Neural progenitor cell (in vitro differentiated cells): ENCODE measurements around the gene IQGAP2. TPM values are rescaled to one million over a fixed set of nuclear protein-coding genes. Genes with fewer than 3 reads are reported as not detected.

Source experiments
- DNase-seq: peaks from one replicate; pipeline ENCODE4 v3.0.0-alpha.2; 2016; ENCODE audit warnings: low spot score
- H2AFZ ChIP-seq: fragments of 200-600 bp; sonication (generic); replicated peaks from 2 replicates; pipeline ENCODE4 v1.6.1; 2016; ENCODE audit warnings: antibody characterized with exemption
- H3F3A ChIP-seq: fragments of 200-600 bp; sonication (generic); 2 replicates; pipeline ENCODE4 v1.6.1; 2016; ENCODE audit warnings: antibody characterized with exemption, low read depth
- H3K27ac ChIP-seq: fragments of 200-600 bp; sonication (generic); 2 replicates; pipeline ENCODE4 v1.5.1; 2016; ENCODE audit warnings: mild to moderate bottlenecking
- H3K27me3 ChIP-seq: fragments of 200-600 bp; sonication (generic); 2 replicates; pipeline ENCODE4 v1.6.1; 2016; ENCODE audit warnings: mild to moderate bottlenecking, moderate library complexity
- H3K36me3 ChIP-seq: fragments of 200-600 bp; sonication (generic); 2 replicates; pipeline ENCODE4 v1.5.1; 2016
- H3K4me1 ChIP-seq: fragments of 200-600 bp; sonication (generic); 2 replicates; pipeline ENCODE4 v1.6.1; 2016; ENCODE audit warnings: mixed run types
- H3K4me2 ChIP-seq: fragments of 200-600 bp; sonication (generic); 2 replicates; pipeline ENCODE4 v1.6.1; 2016
- H3K4me3 ChIP-seq: fragments of 200-600 bp; sonication (generic); 2 replicates; pipeline ENCODE4 v1.5.1; 2016
- H3K79me2 ChIP-seq: fragments of 200-600 bp; sonication (generic); 2 replicates; pipeline ENCODE4 v1.6.1; 2016; ENCODE audit warnings: low read depth
- H3K9ac ChIP-seq: fragments of 200-600 bp; sonication (generic); 2 replicates; pipeline ENCODE4 v1.6.1; 2016
- H3K9me3 ChIP-seq: fragments of 200-600 bp; sonication (generic); 2 replicates; pipeline ENCODE4 v1.5.1; 2016; ENCODE audit warnings: low read depth
- H4K20me1 ChIP-seq: fragments of 200-600 bp; sonication (generic); 2 replicates; pipeline ENCODE4 v1.6.1; 2016; ENCODE audit warnings: low read depth
- H3K27ac Mint-ChIP-seq: 3 replicates; pipeline ENCODE4 v1.8.0; 2021; ENCODE audit warnings: mixed read lengths
- H3K27me3 Mint-ChIP-seq: 2 replicates; pipeline ENCODE4 v1.8.0; 2022; ENCODE audit warnings: low read depth, mild to moderate bottlenecking, inconsistent platforms, moderate library complexity, mixed read lengths; ENCODE audit not compliant: insufficient read depth
- H3K36me3 Mint-ChIP-seq: 3 replicates; pipeline ENCODE4 v1.8.0; 2021; ENCODE audit warnings: mixed read lengths
- H3K4me1 Mint-ChIP-seq: 3 replicates; pipeline ENCODE4 v1.8.0; 2021; ENCODE audit warnings: mixed read lengths
- H3K4me3 Mint-ChIP-seq: 3 replicates; pipeline ENCODE4 v1.8.0; 2021; ENCODE audit warnings: mild to moderate bottlenecking, moderate library complexity, mixed read lengths
- H3K9me3 Mint-ChIP-seq: 3 replicates; pipeline ENCODE4 v1.8.0; 2020; ENCODE audit warnings: mixed read lengths
- CTCF ChIP-seq: fragments of 200-600 bp; sonication (generic); IDR thresholded peaks from 2 replicates; pipeline ENCODE4 v1.5.1; 2017; ENCODE audit warnings: antibody characterized with exemption, mild to moderate bottlenecking
- EZH2 ChIP-seq: fragments of 200-600 bp; sonication (generic); IDR thresholded peaks from 2 replicates; pipeline ENCODE4 v1.6.1; 2017; ENCODE audit warnings: antibody characterized with exemption, mild to moderate bottlenecking, moderate library complexity
- EZH2phosphoT487 ChIP-seq: fragments of 200-600 bp; sonication (generic); IDR thresholded peaks from 2 replicates; pipeline ENCODE4 v1.6.1; 2017; ENCODE audit warnings: antibody characterized with exemption
- total RNA-seq: library from RNA; depleted of rRNA; stranded (reverse); fragments of >200 nt; gene quantifications from 2 replicates; pipeline ENCODE4 v1.2.3, GENCODE V29; 2015; ENCODE audit warnings: low replicate concordance

The IQGAP2 gene
- total RNA-seq, 1 donor from 2014 or later, result 37.7 TPM

- Histone ChIP-seq H3K79me2 (peaks cover 59% of the 10 kb centered on the region), H3K9ac (no peak overlapping the region), H3K36me3 (peaks cover 11% of the 10 kb centered on the region), H3F3A (no peaks in the 10 kb centered on the region), H4K20me1 (no peaks in the 10 kb centered on the region), H3K4me3 (no peak overlapping the region), H3K4me2 (no peak overlapping the region), H2AFZ (no peak overlapping the region), H3K9me3 (peaks cover 12% of the 10 kb centered on the region), H3K4me1 (no peaks in the 10 kb centered on the region), H3K27ac (no peak overlapping the region), H3K27me3 (no peaks in the 10 kb centered on the region)
- Mint-ChIP-seq H3K27me3 (no peaks in the 10 kb centered on the region), H3K36me3 (peaks cover 66% of the 10 kb centered on the region), H3K27ac (no peak overlapping the region), H3K4me1 (peaks cover 3% of the 10 kb centered on the region), H3K9me3 (peaks cover 29% of the 10 kb centered on the region), H3K4me3 (no peak overlapping the region)
- no peak for DNase-seq
- TF ChIP-seq CTCF, result no peak
- TF ChIP-seq EZH2phosphoT487, result no peak
- no peak for TF ChIP-seq EZH2
Measured at GRCh38 chr5:76728965-76729364, 325.9 kb downstream of the IQGAP2 start.

GRCh38 chr5:76729373-76730290 is 326.5 kb downstream of the IQGAP2 start:
- H3K36me3 ChIP-seq, result peaks cover 11% of the 10 kb centered on the region
- DNase-seq, result no peak
- H3K27ac Mint-ChIP-seq, result no peak overlapping the region
- H3K27me3 ChIP-seq, result no peaks in the 10 kb centered on the region
- H3K27ac ChIP-seq, result no peak overlapping the region
- H3K9me3 Mint-ChIP-seq, result peaks cover 29% of the 10 kb centered on the region
- no peaks in the 10 kb centered on the region for H4K20me1 ChIP-seq
- H3K36me3 Mint-ChIP-seq, result peaks cover 67% of the 10 kb centered on the region
- no peak overlapping the region for H3K9ac ChIP-seq
- H3K4me3 Mint-ChIP-seq, result no peak overlapping the region
- H3K79me2 ChIP-seq, result peaks cover 52% of the 10 kb centered on the region
- no peak overlapping the region for H3K4me2 ChIP-seq
- H3F3A ChIP-seq, result no peaks in the 10 kb centered on the region
- no peak overlapping the region for H2AFZ ChIP-seq
- H3K4me1 ChIP-seq, result no peaks in the 10 kb centered on the region
- H3K9me3 ChIP-seq, result peaks cover 12% of the 10 kb centered on the region
- no peaks in the 10 kb centered on the region for H3K27me3 Mint-ChIP-seq
- TF ChIP-seq CTCF, result no peak
- TF ChIP-seq EZH2phosphoT487, result no peak
- no peak for TF ChIP-seq EZH2
- no peak overlapping the region for H3K4me3 ChIP-seq
- H3K4me1 Mint-ChIP-seq, result no peaks in the 10 kb centered on the region

- Histone ChIP-seq H3K4me1 (peaks cover 7% of the 10 kb centered on the region), H3K4me3 (no peak overlapping the region), H3K27ac (no peak overlapping the region), H3K9me3 (peaks cover 12% of the 10 kb centered on the region), H3K79me2 (peaks cover 26% of the 10 kb centered on the region), H2AFZ (no peak overlapping the region), H3K36me3 (peaks cover 11% of the 10 kb centered on the region), H3K27me3 (no peaks in the 10 kb centered on the region), H3F3A (peaks cover 5% of the 10 kb centered on the region), H4K20me1 (no peaks in the 10 kb centered on the region), H3K9ac (no peak overlapping the region), H3K4me2 (no peak overlapping the region)
- TF ChIP-seq EZH2phosphoT487, result no peak
- no peak for TF ChIP-seq EZH2
- no peak for TF ChIP-seq CTCF
- Mint-ChIP-seq H3K4me1 (peaks cover 9% of the 10 kb centered on the region), H3K4me3 (no peak overlapping the region), H3K9me3 (peaks cover 24% of the 10 kb centered on the region), H3K36me3 (peaks cover 49% of the 10 kb centered on the region), H3K27me3 (no peaks in the 10 kb centered on the region), H3K27ac (no peak overlapping the region)
- DNase-seq, result no peak
Measured at GRCh38 chr5:76732405-76733048, 329.4 kb downstream of the IQGAP2 start.
